ENCODE measurements around the gene CGB3.

CGB3 gene

DNA sequence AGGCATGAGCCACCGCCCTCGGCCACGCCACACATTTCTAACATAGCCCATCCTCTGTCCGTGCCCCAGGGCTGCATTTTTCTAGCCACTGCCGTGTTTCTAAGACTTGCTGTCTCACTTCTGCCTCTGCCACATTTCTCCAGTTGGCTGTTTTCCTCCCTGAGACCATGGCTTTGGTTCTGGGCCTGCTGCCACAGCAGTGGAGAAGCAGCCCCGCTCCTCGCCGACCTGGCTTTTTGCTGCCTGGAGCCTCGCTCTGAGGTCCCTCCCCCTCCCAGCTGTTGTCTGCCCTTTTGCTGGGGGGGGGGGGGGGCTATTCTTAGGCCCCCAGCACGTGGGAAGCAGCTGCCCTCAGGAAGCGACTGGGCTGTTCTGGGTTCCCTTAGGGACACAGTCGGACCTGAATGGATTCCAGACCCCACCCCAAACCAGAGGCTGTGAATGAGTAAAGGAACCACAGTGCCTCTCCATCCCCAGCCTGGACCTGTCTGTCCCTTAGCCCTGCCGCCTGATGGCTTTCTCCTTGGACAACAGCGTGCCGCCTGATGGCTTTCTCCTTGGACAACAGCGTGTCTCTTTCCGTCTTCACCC lies 34.3 kb downstream of the CGB3 start:
- no peak for DNase-seq (ENCODE audit: low read depth in 2 of 2, low spot score in 1 of 2)

DNA sequence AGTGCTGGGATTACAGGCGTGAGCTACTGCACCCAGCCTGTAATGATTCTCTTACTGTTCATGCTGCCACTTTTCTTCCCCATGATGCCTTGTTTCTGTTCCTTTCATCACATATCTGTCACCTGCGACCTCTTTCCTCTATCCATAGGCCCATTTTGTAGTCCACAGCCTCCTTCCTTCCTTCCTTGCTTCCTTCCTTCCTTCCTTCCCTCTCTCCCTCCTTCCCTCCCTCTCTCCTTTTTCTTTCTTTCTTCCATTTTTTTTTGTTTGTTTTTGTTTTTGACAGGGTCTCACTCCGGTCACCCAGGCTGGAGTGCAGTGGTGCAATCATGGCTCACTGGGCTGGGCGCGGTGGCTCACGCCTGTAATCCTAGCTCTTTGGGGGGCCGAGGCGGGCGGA lies 35.3 kb downstream of the CGB3 start:
- no peak for DNase-seq (ENCODE audit: low read depth in 2 of 2, low spot score in 1 of 2)

- no peak for DNase-seq (ENCODE audit: low read depth in 2 of 2, low spot score in 1 of 2)
Observed at GRCh38 chr19:48988286-48988685, 35.8 kb downstream of the CGB3 start.

- no peak for DNase-seq (ENCODE audit: low read depth in 2 of 2, low spot score in 1 of 2)
Observed at GRCh38 chr19:48987323-48987722, 36.8 kb downstream of the CGB3 start.

- DNase-seq (ENCODE audit: low read depth in 2 of 2, low spot score in 1 of 2) = no peak
Observed at GRCh38 chr19:48986211-48986610, 37.9 kb downstream of the CGB3 start.

DNA sequence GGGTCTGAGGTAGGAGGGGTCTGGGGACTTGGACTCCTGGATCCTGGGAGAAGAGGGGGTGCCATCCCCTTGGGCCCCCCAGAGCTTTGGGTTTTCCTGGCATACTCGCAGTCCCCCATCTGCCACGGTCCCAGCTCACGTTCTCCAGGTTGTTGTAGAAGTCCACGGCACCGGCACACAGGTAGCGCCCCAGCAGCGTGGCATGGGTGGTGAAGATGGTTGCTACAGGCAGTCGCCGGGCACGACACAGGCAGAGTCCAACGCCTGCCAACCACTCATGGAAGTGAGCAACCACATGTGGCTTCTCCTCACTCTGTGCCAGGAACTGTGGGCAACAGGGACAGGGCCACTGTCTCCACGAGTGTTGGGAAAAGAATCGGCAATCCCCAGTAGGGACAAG lies 38.4 kb downstream of the CGB3 start:
- no peak for DNase-seq (ENCODE audit: low read depth in 2 of 2, low spot score in 1 of 2)

DNA sequence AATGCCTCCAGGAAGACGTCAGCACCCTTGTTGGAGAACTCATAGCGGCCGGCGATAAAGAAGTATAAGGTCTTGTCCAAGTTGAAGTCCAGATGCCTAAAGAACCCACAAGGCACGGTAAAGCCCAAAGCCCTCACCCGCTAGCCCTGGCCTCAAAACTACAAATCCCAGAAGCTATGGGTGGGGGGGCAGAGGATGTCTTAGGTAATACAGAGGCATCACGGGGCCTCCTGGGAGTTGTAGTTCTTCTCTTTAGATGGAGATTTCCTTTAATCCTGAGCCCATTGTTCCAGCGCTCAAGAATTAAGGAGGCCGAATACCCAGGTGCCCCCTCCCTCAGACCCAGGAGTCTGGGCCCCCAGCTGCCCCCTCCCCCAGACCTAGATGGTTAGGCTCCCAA lies 41.9 kb downstream of the CGB3 start:
- no peak for DNase-seq (ENCODE audit: low read depth in 2 of 2, low spot score in 1 of 2)

DNA sequence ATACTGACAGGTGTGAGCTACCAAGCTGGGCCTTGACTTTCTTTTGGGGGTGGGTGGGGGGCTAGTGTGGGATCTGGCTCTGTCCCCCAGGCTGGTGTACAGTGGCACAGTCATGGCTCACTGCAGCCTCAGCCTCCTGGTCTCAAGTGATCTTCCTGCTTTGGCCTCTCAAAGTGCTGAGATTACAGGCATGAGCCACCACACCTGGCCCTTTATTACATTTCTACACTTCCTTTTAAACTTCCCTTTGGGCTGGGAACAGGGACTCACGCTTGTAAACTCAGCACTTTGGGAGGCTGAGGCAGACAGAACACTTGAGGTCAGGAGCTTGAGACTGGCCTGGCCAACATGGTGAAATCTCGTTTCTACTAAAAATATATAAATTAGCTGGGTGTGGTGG lies 47.1 kb downstream of the CGB3 start:
- no peak for DNase-seq (ENCODE audit: low read depth in 2 of 2, low spot score in 1 of 2)

GRCh38 chr19:48975947-48976847 lies 47.9 kb downstream of the CGB3 start:
- DNase-seq (ENCODE audit: low read depth in 2 of 2, low spot score in 1 of 2) = no peak
